Ovary (tissue), 3 donors: ENCODE results near the gene PRKCQ.

Experiments used
- CTCF ChIP-seq, 3 donors: fragments of 450-650 bp in 2 of 3; fragments of 200-600 bp in 1 of 3; IDR thresholded peaks; one replicate each; pipeline versions ENCODE4 v1.5.1 to v1.8.0; 2016 to 2022; ENCODE audit warnings: antibody characterized with exemption in 3 of 3, mild to moderate bottlenecking in 1 of 3
- POLR2A ChIP-seq: fragments of 450-650 bp; IDR thresholded peaks from one replicate; pipeline ENCODE4 v1.6.1; 2017; ENCODE audit warnings: antibody characterized with exemption, mild to moderate bottlenecking, moderate library complexity
- donor health status: DM: no; HTN: no; CAD: no.

GRCh38 chr10:6382081-6382480 lies 198.0 kb downstream of the PRKCQ start:
- no peak for TF ChIP-seq CTCF (IDR thresholded peaks at IDR 0.05)
- no peak for TF ChIP-seq POLR2A
